HG02571 (cell line): ENCODE data around the gene ORM1.
"Not testable (repeated sequence)": the region's sequence is repeated elsewhere in the genome, so short reads cannot be mapped to it uniquely, and the experiment has no call there.

ENCODE experiments used
- ATAC-seq: cut with Tn5 transposase; IDR thresholded peaks from one replicate; pipeline ENCODE4 v1.9.1; 2021; ENCODE audit warnings: mild to moderate bottlenecking, moderate library complexity; ENCODE audit not compliant: unreplicated experiment

The ORM1 gene

DNA sequence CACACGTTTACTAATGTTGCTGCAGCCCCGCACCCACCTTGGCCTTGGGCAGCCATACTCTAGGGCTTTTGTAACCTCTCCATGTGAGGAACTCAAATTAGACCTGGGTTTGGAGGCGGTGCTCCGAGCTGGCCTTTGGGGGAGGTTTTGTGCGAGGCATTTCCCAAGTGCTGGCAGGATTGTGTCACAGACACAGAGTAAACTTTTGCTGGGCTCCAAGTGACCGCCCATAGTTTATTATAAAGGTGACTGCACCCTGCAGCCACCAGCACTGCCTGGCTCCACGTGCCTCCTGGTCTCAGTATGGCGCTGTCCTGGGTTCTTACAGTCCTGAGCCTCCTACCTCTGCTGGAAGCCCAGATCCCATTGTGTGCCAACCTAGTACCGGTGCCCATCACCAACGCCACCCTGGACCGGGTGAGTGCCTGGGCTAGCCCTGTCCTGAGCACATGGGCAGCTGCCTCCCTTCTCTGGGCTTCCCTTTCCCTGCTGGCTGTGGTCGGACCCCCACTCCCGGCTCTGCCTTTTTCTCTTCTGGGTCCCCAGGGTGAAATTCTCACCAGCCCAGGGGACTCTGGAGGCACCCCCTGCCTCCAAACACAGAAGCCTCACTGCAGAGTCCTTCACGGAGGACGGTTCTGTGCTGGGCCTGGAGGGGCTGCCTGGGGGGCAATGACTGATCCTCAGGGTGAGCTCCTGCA lies at the start of gene ORM1:
Gene ORM1, plus strand, starts transcription at position 268 of the 701 bp plus-strand sequence. Its CDS starts 36 bp downstream, at position 304.
- not testable (repeated sequence) for ATAC-seq

GRCh38 chr9:114273461-114273881 lies 49.4 kb upstream of the ORM1 start:
- ATAC-seq: no peak

DNA sequence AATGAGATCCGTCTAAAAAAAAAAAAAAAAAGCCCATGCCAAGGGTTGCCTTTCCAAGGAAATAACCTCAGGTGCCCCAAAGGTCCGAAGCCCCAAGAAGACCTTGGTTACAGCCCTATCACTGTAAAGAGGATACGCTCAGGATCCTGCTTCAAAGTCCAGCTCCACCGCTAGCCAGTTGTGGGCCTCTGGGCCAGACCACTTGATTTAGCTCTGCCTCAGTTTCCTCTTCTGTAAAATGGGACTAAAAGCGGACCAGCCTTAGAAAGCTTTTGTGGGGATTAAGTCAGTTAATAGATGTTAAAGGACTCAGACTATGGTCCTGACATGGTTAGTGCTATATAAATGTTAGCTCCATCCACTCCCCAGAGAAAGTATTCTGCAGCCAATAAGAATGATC lies 48.7 kb upstream of the ORM1 start:
- ATAC-seq: no peak

DNA sequence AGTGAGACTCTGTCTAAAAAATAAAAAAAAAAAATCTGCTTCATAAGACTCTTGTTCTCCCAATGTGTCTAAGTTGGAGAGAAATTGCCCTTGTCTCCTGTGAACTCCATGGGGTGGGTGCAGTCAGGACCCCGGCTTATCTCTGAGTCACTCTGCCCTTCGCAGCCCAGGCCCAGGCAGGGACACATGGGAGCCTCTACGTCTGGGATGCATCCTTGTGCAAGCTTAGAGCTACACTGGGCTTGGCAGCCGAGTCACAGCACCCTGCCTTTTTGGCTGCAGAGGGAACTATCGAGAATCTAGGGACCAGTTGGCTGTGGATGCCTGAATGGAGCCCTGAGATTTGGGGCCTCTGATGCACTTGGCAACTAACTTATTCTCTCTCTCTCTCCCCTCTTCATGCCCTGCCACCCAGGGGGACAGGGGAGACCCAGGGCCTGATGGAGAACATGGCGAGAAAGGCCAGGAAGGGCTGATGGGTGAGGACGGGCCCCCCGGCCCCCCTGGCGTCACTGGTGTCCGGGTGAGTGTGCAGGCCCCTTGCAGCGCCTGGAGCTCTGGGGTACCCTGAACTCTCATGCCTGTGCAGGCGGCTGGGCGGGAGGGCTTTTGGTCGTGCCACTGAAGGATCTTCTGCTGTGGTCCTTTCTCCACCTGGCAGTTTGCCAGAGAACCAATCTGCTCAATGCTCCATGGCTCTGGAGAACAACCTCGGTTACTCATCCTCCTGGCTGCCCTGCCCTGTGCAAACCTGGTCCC lies 47.5 kb upstream of the ORM1 start:
- no peak for ATAC-seq

- ATAC-seq: no peak
Observed at GRCh38 chr9:114276908-114277821, 45.7 kb upstream of the ORM1 start.

- ATAC-seq: no peak
Observed at GRCh38 chr9:114278356-114278755, 44.5 kb upstream of the ORM1 start.

- no peak for ATAC-seq
Observed at GRCh38 chr9:114278881-114279570, 43.9 kb upstream of the ORM1 start.

DNA sequence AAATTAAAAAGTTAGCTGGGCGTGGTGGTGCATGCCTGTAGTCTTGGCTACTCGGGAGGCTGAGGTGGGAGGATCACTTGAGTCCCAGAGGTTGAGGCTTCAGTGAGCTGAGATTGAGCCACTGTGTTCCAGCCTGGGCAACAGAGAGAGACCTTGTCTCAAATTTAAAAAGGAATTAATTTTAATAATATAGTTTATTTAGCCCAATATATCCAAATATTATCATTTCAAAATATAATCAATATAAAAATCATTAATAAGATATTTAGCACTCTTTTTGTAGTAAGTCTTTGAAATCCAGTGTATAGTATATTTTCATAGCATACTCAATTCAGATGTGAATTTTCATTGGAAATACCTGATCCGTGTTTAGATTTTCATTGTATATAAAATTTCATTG lies 43.2 kb upstream of the ORM1 start:
- no peak for ATAC-seq

GRCh38 chr9:114280636-114281472 lies 42.0 kb upstream of the ORM1 start:
- no peak for ATAC-seq

GRCh38 chr9:114281473-114282103 lies 41.3 kb upstream of the ORM1 start:
- no peak for ATAC-seq

DNA sequence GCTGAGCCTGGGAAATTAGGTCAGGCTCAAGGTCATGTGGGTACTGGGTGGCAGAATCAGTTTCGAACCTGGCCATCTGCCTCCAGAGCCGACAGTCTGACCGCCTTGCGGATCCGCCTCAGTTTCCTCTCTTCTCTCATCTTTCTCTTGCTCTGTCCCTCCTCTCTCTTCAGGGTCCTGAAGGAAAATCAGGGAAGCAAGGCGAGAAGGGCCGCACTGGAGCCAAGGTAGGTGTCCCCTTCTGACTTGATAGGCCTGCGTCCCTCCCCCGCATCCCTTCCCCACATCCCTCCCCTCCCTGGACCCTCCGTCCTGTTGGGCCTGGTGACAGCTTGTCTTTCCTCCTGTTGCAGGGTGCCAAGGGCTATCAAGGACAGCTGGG lies 40.8 kb upstream of the ORM1 start:
- no peak for ATAC-seq

GRCh38 chr9:114282507-114282906 lies 40.4 kb upstream of the ORM1 start:
- no peak for ATAC-seq

DNA sequence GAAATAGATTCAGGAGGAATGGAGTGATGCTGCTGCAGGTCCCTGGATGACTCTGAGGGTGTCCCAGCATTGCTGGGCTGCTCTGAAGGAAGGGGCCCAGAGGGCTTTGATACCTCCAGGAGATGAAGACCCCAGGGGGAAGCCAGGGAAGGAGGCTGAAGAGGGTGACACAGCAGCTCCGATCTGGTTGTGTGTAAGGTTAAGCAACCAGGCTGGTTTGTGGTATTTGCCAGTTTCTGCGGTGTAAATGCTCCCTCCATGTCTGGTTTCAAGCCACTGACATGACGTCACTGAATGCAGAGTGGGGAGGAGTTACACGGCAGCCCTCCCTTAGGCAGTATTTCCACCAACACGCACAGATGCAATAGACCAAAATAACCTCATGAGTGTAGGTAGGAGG lies 40.0 kb upstream of the ORM1 start:
- no peak for ATAC-seq

GRCh38 chr9:114283551-114284111 lies 39.3 kb upstream of the ORM1 start:
- no peak for ATAC-seq

- ATAC-seq: no peak
Observed at GRCh38 chr9:114284316-114285060, 38.4 kb upstream of the ORM1 start.

DNA sequence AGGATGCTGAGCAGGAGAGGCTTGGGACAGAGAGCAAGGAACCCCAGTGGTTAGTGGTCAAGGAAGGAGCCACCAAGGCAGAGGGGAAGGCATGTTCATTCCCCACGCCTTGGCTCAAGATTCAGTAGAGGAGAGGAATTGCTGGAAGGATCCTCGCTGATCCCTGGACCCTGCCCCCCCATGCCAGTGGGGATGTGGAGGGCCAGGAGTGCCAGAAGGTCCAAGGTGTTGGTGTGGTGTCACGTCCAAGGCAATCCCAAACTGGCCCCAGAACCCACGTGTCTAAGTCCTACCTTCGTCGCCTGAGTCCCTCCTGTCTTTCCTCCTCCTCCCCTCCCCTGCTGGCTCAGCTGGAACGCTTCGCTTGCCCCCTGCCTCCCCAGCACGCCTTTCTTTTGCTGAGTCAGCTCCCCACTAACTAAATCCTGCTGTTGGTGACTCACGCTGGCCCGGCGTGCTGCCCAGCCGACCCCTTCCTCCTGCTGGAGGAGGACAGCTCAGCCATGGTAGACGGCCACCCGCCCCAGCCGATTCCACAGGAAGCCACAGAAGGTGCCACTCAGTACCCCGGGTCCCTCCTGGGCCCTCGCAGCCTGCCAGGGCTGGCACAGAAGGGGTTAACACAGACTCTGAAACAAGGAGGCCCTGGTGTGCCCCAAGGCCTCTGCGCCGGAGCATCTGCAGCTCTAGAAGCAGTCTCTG lies 37.6 kb upstream of the ORM1 start:
- no peak for ATAC-seq

GRCh38 chr9:114286146-114286679 lies 36.7 kb upstream of the ORM1 start:
- no peak for ATAC-seq
